Stimulated activated CD8-positive, alpha-beta memory T cell treated with anti-CD3 and anti-CD28 coated beads, Interleukin-2, amount 100 ng/mL, for 1 hour (primary cell): ENCODE data around the gene BPNT1.

Experiments used
- DNase-seq, 2 donors: peaks; one replicate each; pipeline ENCODE4 v3.0.0-alpha.2; 2020; ENCODE audit warnings: low read depth in 2 of 2

BPNT1 gene

DNA sequence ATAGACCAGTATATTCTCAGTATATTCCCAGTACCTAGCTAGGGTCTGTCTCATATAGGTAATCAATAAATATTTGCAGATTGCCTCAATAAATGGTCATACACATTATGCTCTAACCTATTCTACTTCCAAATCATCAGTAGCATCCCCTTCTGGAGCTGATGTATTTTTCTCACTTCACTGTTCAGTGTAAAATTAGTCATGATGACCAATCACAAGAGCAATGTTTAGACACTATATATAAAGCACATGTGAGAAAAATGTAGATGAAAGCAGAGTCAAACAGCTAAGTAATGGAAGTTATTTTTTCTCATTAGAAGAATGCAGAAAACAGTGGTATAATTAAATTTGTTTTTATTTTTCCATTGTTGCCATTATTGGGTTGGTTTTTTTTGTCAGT is 78.0 kb downstream of the BPNT1 start:
- DNase-seq = no peak
